Testis (tissue), 3 donors: Measurements from ENCODE around the gene NPPB. TPM values are rescaled to one million over a fixed set of nuclear protein-coding genes. Genes with fewer than 3 reads are reported as not detected.
A peak's percentile ranks its signal among the peaks of the same experiment; 100 is the strongest.

Experiments
- DNase-seq: peaks from one replicate; pipeline ENCODE4 v3.0.0-alpha.2; 2019
- H3K27ac ChIP-seq, 2 donors: fragments of 200-600 bp; sonication (generic); one replicate each; pipeline ENCODE4 v1.5.1; 2019
- H3K27me3 ChIP-seq: fragments of 200-600 bp; sonication (generic); one replicate; pipeline ENCODE4 v1.5.1; 2019
- H3K36me3 ChIP-seq: fragments of 200-600 bp; sonication (generic); one replicate; pipeline ENCODE4 v1.5.1; 2017; ENCODE audit warnings: low read depth; ENCODE audit errors: missing control alignments
- H3K4me1 ChIP-seq: fragments of 200-600 bp; sonication (generic); one replicate; pipeline ENCODE4 v1.5.1; 2019
- H3K4me3 ChIP-seq, 2 donors: fragments of 200-600 bp; sonication (generic); one replicate each; pipeline ENCODE4 v1.5.1; 2017 to 2019
- H3K9me3 ChIP-seq: fragments of 200-600 bp; sonication (generic); one replicate; pipeline ENCODE4 v1.5.1; 2017
- POLR2A ChIP-seq: fragments of 450-650 bp; IDR thresholded peaks from one replicate; pipeline ENCODE4 v1.6.1; 2017; ENCODE audit warnings: antibody characterized with exemption, mild to moderate bottlenecking, moderate library complexity
- WGBS, 2 donors: methylation state at CpG; one replicate each; pipeline ENCODE4 v1.1.5; 2018; 5-methylcytosine and 5-hydroxymethylcytosine counted together
- intact Hi-C: fragments of 100-400 bp; cut with DNase I; formaldehyde crosslinking; loops from one replicate; pipeline ENCODE4 v1.15.1; 2023; ENCODE audit warnings: low total_unique reads
- polyA plus RNA-seq: library from polyadenylated mRNA; stranded (reverse); fragments of 350-450 nt; fragmentation: Illumina TruSeq; extraction: RNeasy Lipid Tissue Mini Kit (QIAGEN cat#74804); gene quantifications from one replicate; pipeline ENCODE4 v1.2.3, GENCODE V29; 2014; ENCODE audit warnings: low read depth, low replicate concordance; ENCODE audit not compliant: insufficient read depth
- total RNA-seq, 2 donors: library from RNA; depleted of rRNA; stranded (reverse); fragments of >200 nt; gene quantifications; one replicate each; pipeline ENCODE4 v1.2.3, GENCODE V29; 2016
- TF ChIP-seq, protein P1 (sequence below), 3 experiments: fragments of 450-650 bp in 2 of 3; fragments of 200-600 bp in 1 of 3; sonication (generic) in 1 of 3; IDR thresholded peaks; one replicate each; pipeline ENCODE4 v1.5.1; 2016 to 2019; ENCODE audit warnings: antibody characterized with exemption in 3 of 3, mild to moderate bottlenecking in 2 of 3, moderate library complexity in 1 of 3

NPPB gene
- total and polyA plus RNA-seq, 3 donors from 2014 or later, result 0.50 TPM; not detected in 2

DNA sequence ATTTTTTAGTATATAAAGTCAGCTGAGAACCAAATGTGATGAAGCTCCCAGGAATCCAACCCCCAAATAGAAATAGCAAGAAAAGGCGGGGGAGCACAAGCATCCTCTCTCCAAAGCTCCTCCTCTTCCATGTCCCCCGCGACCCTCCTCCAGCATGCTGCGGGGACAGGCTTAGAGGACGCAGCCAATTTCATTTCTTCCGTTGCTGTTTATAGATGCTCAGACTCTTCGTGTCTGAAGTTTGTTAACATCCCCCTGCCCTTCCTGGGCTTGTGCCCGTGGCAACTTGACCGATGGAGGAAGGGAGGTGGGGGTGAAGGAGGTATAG is 10.4 kb downstream of the NPPB start:
- no peak for DNase-seq
- Histone ChIP-seq H3K27ac (no peak overlapping the region), H3K4me3 (no peak overlapping the region), H3K36me3 (no peaks in the 10 kb centered on the region), H3K9me3 (no peaks in the 10 kb centered on the region), H3K4me1 (no peaks in the 10 kb centered on the region), H3K27me3 (no peaks in the 10 kb centered on the region)
- TF ChIP-seq, protein P1, sequence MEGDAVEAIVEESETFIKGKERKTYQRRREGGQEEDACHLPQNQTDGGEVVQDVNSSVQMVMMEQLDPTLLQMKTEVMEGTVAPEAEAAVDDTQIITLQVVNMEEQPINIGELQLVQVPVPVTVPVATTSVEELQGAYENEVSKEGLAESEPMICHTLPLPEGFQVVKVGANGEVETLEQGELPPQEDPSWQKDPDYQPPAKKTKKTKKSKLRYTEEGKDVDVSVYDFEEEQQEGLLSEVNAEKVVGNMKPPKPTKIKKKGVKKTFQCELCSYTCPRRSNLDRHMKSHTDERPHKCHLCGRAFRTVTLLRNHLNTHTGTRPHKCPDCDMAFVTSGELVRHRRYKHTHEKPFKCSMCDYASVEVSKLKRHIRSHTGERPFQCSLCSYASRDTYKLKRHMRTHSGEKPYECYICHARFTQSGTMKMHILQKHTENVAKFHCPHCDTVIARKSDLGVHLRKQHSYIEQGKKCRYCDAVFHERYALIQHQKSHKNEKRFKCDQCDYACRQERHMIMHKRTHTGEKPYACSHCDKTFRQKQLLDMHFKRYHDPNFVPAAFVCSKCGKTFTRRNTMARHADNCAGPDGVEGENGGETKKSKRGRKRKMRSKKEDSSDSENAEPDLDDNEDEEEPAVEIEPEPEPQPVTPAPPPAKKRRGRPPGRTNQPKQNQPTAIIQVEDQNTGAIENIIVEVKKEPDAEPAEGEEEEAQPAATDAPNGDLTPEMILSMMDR (IDR thresholded peaks at IDR 0.05), result no peak
- TF ChIP-seq POLR2A, result no peak
- intact Hi-C loops, result no loop called here
- WGBS, 2 donors, result 74 to 80% methylated on average over 9 of the region's 9 CpGs

DNA sequence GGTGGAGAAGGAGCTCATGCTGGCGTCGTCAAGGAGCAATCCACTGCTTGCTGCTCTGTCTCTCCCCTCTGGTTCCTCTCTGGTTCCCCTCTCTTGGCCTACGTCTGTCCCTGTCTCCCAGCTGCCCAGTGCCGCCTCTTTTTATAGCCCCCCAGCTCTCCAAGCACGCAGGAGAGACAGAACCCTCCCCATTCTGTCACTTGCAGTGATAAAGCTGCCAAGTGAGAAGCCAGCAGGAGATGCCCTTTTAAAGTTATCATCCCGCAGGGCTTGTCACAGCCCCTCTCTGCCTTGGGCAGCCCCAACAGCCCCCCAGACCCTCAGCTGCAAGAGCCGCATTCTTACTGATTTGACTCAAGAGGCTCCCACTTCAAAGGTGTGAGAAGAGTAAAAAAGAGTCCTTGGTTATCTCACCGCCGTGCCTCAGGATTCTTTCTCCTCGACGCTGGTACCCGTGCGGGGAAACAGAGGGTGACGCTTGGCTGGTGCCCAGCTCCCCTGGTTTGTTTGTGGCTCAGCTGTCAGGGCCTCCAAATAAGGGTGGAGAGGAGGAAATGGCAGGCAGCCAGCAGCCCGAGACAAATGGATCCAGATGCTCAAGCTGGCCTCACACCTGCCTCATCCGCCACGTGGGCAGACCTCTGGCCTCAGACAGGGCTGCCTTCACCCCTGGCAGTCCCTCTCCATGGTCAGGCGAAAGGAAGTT is 10.9 kb downstream of the NPPB start, which contains the start of gene NPPA:
Gene NPPA, minus strand, starts transcription at position 117 of the 706 bp plus-strand sequence. Its CDS starts 99 bp downstream, at position 18.
- H3K27me3 ChIP-seq, result no peaks in the 10 kb centered on the region
- TF ChIP-seq, protein P1 (IDR thresholded peaks at IDR 0.05), result no peak
- no peak for TF ChIP-seq POLR2A
- WGBS, 2 donors, result 71 to 75% methylated on average over 17 to 18 of the region's 18 CpGs
- H3K4me3 ChIP-seq, result no peak within 1 kb of the TSS
- H3K4me1 ChIP-seq, result no peaks in the 10 kb centered on the region
- H3K9me3 ChIP-seq, result no peaks in the 10 kb centered on the region
- no peak within 1 kb of the TSS for H3K27ac ChIP-seq
- no peak for DNase-seq
- intact Hi-C loops, result no loop called here
- H3K36me3 ChIP-seq, result no peaks in the 10 kb centered on the region

DNA sequence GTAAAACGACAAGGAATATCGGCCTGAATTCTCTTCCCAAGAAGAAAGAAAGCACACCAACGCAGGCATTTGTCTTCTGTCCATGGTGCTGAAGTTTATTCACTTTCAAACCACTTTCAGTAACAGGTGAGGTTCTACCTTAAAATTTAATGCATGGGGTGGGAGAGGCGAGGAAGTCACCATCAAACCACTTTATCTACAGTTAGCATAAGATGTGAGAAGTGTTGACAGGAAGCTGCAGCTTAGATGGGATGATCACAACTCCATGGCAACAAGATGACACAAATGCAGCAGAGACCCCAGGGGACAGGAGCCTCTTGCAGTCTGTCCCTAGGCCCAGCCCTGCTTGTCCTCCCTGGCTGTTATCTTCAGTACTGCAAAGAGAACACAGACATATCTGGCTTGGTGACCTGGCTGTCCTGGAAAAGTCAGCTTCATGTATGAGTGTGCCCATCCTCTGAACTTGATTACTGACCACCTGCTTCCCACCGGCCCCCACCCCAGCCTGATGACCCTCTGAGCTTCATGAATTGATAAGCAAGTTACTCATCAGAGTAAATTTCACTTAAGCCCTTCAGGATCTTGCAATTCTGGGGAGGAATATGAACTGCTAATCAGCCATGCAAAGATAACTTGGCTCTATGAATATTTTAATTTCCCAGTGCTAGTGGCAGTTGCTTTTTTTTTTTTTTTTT is 13.0 kb downstream of the NPPB start:
- Histone ChIP-seq H3K27me3 (no peaks in the 10 kb centered on the region), H3K4me1 (no peaks in the 10 kb centered on the region), H3K27ac (no peak overlapping the region), H3K9me3 (no peaks in the 10 kb centered on the region), H3K36me3 (no peaks in the 10 kb centered on the region), H3K4me3 (no peak overlapping the region)
- intact Hi-C loops, result no loop called here
- TF ChIP-seq, protein P1 (IDR thresholded peaks at IDR 0.05), result no peak
- no peak for TF ChIP-seq POLR2A
- DNase-seq, result no peak
- 59% methylated on average over 5 of the region's 5 CpGs for WGBS, 2 donors

DNA sequence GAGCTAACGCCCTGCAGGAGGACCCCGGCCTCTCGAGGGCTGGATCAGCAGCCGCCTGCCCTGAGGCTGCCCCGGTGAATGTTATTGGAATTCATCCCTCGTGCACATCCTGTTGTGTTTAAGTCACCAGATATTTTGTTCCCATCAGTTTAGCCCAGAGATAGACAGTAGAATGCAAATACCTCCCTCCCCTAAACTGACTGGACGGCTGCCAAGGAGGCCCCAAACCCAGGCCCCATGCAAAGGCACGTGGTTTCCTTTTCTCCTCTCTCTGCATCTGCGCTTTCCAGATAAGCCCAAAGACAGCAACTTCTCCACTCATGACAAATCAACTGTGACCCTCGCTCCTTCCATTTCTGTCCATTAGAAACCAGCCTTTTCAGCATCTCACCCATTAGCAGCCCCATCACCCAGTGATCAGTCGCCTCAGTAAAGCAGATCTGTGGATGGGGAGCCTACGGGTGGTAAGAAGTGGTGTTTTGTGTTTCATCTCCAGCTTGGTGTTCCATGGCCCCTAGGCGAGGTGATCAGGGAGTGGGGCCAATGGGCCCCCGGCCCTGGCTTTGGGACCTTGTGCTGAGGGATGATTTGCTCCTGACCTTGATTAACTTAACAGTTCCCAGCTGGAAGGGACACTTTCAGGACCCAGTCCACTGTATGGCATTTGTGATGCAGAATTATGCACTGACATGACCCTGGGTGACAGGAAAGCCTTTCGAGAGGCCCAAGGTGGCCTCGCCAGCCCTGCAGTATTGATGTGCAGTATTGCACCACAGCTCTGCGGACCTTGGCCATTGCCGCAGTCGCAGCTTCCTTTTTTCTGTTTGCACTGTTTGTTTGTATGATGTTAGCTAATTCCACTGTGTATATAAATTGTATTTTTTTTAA is 16.3 kb downstream of the NPPB start:
- DNase-seq, result peak; percentile 50
- Histone ChIP-seq H3K27me3 (no peaks in the 10 kb centered on the region), H3K27ac (no peak overlapping the region), H3K4me1 (no peaks in the 10 kb centered on the region), H3K9me3 (no peaks in the 10 kb centered on the region), H3K36me3 (no peaks in the 10 kb centered on the region), H3K4me3 (no peak overlapping the region)
- WGBS, 2 donors, result 76 to 78% methylated on average over 19 of the region's 19 CpGs
- TF ChIP-seq, protein P1 (IDR thresholded peaks at IDR 0.05), result no peak
- no peak for TF ChIP-seq POLR2A
- intact Hi-C loops, result no loop called here
